Testis (tissue), 2 donors: ENCODE data around the gene GUCA2B.

Source experiments
- CTCF ChIP-seq, 3 experiments: fragments of 450-650 bp in 2 of 3; fragments of 200-600 bp in 1 of 3; sonication (generic) in 1 of 3; IDR thresholded peaks; one replicate each; pipeline ENCODE4 v1.5.1; 2016 to 2019; ENCODE audit warnings: antibody characterized with exemption in 3 of 3, mild to moderate bottlenecking in 2 of 3, moderate library complexity in 1 of 3
- POLR2A ChIP-seq: fragments of 450-650 bp; IDR thresholded peaks from one replicate; pipeline ENCODE4 v1.6.1; 2017; ENCODE audit warnings: antibody characterized with exemption, mild to moderate bottlenecking, moderate library complexity

GRCh38 chr1:42138586-42138985 is 14.6 kb upstream of the GUCA2B start:
- TF ChIP-seq POLR2A (no peak), CTCF (IDR thresholded peaks at IDR 0.05) (no peak)
